A673 (cell line): Measurements from ENCODE around the gene CTDNEP1. TPM values are rescaled to one million over a fixed set of nuclear protein-coding genes. Genes with fewer than 3 reads are reported as not detected.

ENCODE experiments used
- BruUV-seq: library from RNA; stranded (reverse); fragments of 400-500 nt; replicated peaks from 2 replicates; lab custom pipeline; 2021; lab: Mats Ljungman, UMichigan
- CTCF ChIA-PET: fragments of 300-600 bp; sonication (Branson Sonifier 250); formaldehyde crosslinking; loops from one replicate; lab custom pipeline; 2022; ENCODE audit warnings: antibody characterized with exemption; lab: Charles Lee
- POLR2A ChIA-PET: fragments of 300-600 bp; sonication (Branson Sonifier 250); formaldehyde crosslinking; loops from one replicate; lab custom pipeline; 2022; ENCODE audit warnings: antibody characterized with exemption; ENCODE audit not compliant: low non-redundant PET; lab: Charles Lee
- DNase-seq: peaks from one replicate; pipeline ENCODE4 v3.0.0-alpha.2; 2015; ENCODE audit warnings: low spot score
- H3K27ac ChIP-seq: fragments of 200-600 bp; sonication (generic); 2 replicates; pipeline ENCODE4 v1.5.1; 2016; ENCODE audit warnings: mixed run types, low read depth, mild to moderate bottlenecking, mixed read lengths, antibody characterized with exemption, low read length; ENCODE audit not compliant: poor library complexity, severe bottlenecking
- H3K27me3 ChIP-seq: fragments of 200-600 bp; sonication (generic); replicated peaks from 2 replicates; pipeline ENCODE4 v1.6.1; 2017; ENCODE audit warnings: mixed run types, low read depth, mild to moderate bottlenecking, mixed read lengths, antibody characterized with exemption, low read length; ENCODE audit not compliant: insufficient read depth, poor library complexity
- H3K36me3 ChIP-seq: fragments of 200-600 bp; sonication (generic); 2 replicates; pipeline ENCODE4 v1.6.1; 2016; ENCODE audit warnings: mixed run types, mild to moderate bottlenecking, mixed read lengths, antibody characterized with exemption, low read length; ENCODE audit not compliant: insufficient read depth, poor library complexity, severe bottlenecking
- H3K4me1 ChIP-seq: fragments of 200-600 bp; sonication (generic); 2 replicates; pipeline ENCODE4 v1.6.1; 2017; ENCODE audit warnings: mixed run types, mild to moderate bottlenecking, mixed read lengths, antibody characterized with exemption, low read length; ENCODE audit not compliant: insufficient read depth, poor library complexity, severe bottlenecking
- H3K4me3 ChIP-seq: fragments of 200-600 bp; sonication (generic); 2 replicates; pipeline ENCODE4 v1.5.1; 2016; ENCODE audit warnings: low read depth, mixed run types, mild to moderate bottlenecking, mixed read lengths, low read length; ENCODE audit not compliant: poor library complexity, severe bottlenecking
- H3K9me3 ChIP-seq: fragments of 200-600 bp; sonication (generic); 2 replicates; pipeline ENCODE4 v1.6.1; 2016; ENCODE audit warnings: mixed run types, low read depth, mild to moderate bottlenecking, mixed read lengths, antibody characterized with exemption, low read length; ENCODE audit not compliant: poor library complexity, severe bottlenecking
- CTCF ChIP-seq: fragments of 300-800, 200-600 bp; sonication (generic); conservative IDR thresholded peaks from 2 replicates; pipeline ENCODE4 v1.5.1; 2017; ENCODE audit warnings: low read depth, mild to moderate bottlenecking, antibody characterized with exemption, low read length, moderate library complexity, mixed read lengths
- EZH2 ChIP-seq: fragments of 200-600 bp; sonication (generic); IDR thresholded peaks from 2 replicates; pipeline ENCODE4 v1.6.1; 2017; ENCODE audit warnings: borderline replicate concordance, low read depth, mild to moderate bottlenecking, mixed read lengths, antibody characterized with exemption, low read length; ENCODE audit not compliant: poor library complexity, severe bottlenecking
- intact Hi-C: fragments of 100-400 bp; cut with micrococcal nuclease; formaldehyde crosslinking; loops from one replicate; pipeline ENCODE4 v1.10.0; 2022; ENCODE audit not compliant: unreplicated experiment
- total RNA-seq: library from RNA; stranded (reverse); gene quantifications from 2 replicates; pipeline ENCODE4 v1.2.3, GENCODE V29; 2021

CTDNEP1 gene
- total RNA-seq, 1 experiment from 2014 or later, result 175 TPM

- no peak overlapping the region for H3K4me3 ChIP-seq
- ChIA-PET CTCF (no interaction called here), POLR2A (interaction anchor here (0.6 kb wide), 1 partner anchor 209 kb away, joined by 6 read pairs; no protein-coding TSS in a partner anchor)
- no peaks in the 10 kb centered on the region for H3K36me3 ChIP-seq
- H3K27ac ChIP-seq, result no peak overlapping the region
- H3K4me1 ChIP-seq, result peaks cover 15% of the 10 kb centered on the region
- DNase-seq, result no peak
- BruUV-seq, result no TSS peak
- no peaks in the 10 kb centered on the region for H3K9me3 ChIP-seq
- no peak for TF ChIP-seq EZH2
- TF ChIP-seq CTCF, result no peak
- intact Hi-C loops, result no loop called here
- no peaks in the 10 kb centered on the region for H3K27me3 ChIP-seq
Measured at GRCh38 chr17:7290166-7290565, 38.6 kb upstream of the CTDNEP1 start.

- no peak for DNase-seq
- no peaks in the 10 kb centered on the region for H3K36me3 ChIP-seq
- H3K27me3 ChIP-seq, result no peaks in the 10 kb centered on the region
- no peak for TF ChIP-seq CTCF
- TF ChIP-seq EZH2, result no peak
- no peaks in the 10 kb centered on the region for H3K9me3 ChIP-seq
- BruUV-seq, result no TSS peak
- no peak overlapping the region for H3K4me3 ChIP-seq
- POLR2A ChIA-PET, result interaction anchor here (0.6 to 0.7 kb wide), 2 partner anchors 208 to 1818 kb away, joined by 6 to 8 read pairs; no protein-coding TSS in a partner anchor
- peaks cover 8% of the 10 kb centered on the region for H3K4me1 ChIP-seq
- no peak overlapping the region for H3K27ac ChIP-seq
- intact Hi-C loops, result no loop called here
- CTCF ChIA-PET, result no interaction called here
Measured at GRCh38 chr17:7289256-7290032, 37.9 kb upstream of the CTDNEP1 start.

- H3K36me3 ChIP-seq, result no peaks in the 10 kb centered on the region
- DNase-seq, result no peak
- H3K27ac ChIP-seq, result no peak overlapping the region
- ChIA-PET POLR2A (no interaction called here), CTCF (interaction anchor here (0.6 kb wide), 1 partner anchor 91 kb away, joined by 3 read pairs; no protein-coding TSS in a partner anchor)
- no peaks in the 10 kb centered on the region for H3K27me3 ChIP-seq
- H3K4me3 ChIP-seq, result no peak overlapping the region
- H3K4me1 ChIP-seq, result peaks cover 17% of the 10 kb centered on the region
- no peaks in the 10 kb centered on the region for H3K9me3 ChIP-seq
- BruUV-seq, result no TSS peak
- no peak for TF ChIP-seq CTCF
- no peak for TF ChIP-seq EZH2
- intact Hi-C loops, result no loop called here
Measured at GRCh38 chr17:7285679-7286078, 34.1 kb upstream of the CTDNEP1 start.
